ENCODE measurements around the gene SNX20.

The SNX20 gene

GRCh38 chr16:50670476-50670875 lies 10.6 kb downstream of the SNX20 start:
- H3K4me1 Mint-ChIP-seq, result peaks cover 23% of the 10 kb centered on the region
- TF ChIP-seq CTCF (IDR thresholded peaks at IDR 0.05; ENCODE audit: unreplicated experiment in 3 of 3), result no peak
- no peak overlapping the region for H3K4me3 Mint-ChIP-seq
- H3K27me3 Mint-ChIP-seq (ENCODE audit: low read depth), result peaks cover 5% of the 10 kb centered on the region
- no peak overlapping the region for H3K27ac Mint-ChIP-seq
- H3K9me3 Mint-ChIP-seq, result peaks cover 17% of the 10 kb centered on the region
- H3K36me3 Mint-ChIP-seq (ENCODE audit: low read depth), result peaks cover 16% of the 10 kb centered on the region

- peaks cover 5% of the 10 kb centered on the region for H3K27me3 Mint-ChIP-seq (ENCODE audit: low read depth)
- H3K27ac Mint-ChIP-seq, result no peak overlapping the region
- H3K9me3 Mint-ChIP-seq, result peaks cover 20% of the 10 kb centered on the region
- H3K4me3 Mint-ChIP-seq, result no peak overlapping the region
- peaks cover 27% of the 10 kb centered on the region for H3K4me1 Mint-ChIP-seq
- no peak for TF ChIP-seq CTCF (IDR thresholded peaks at IDR 0.05; ENCODE audit: unreplicated experiment in 3 of 3)
- peaks cover 16% of the 10 kb centered on the region for H3K36me3 Mint-ChIP-seq (ENCODE audit: low read depth)
Measured at GRCh38 chr16:50669741-50670140, 11.4 kb downstream of the SNX20 start.

GRCh38 chr16:50668368-50669008 lies 12.6 kb downstream of the SNX20 start:
- Mint-ChIP-seq H3K36me3 (ENCODE audit: low read depth) (peaks cover 13% of the 10 kb centered on the region), H3K4me1 (peaks cover 27% of the 10 kb centered on the region), H3K27ac (peak overlapping the region; percentile 57 to 77 (median 75)), H3K9me3 (peaks cover 19% of the 10 kb centered on the region), H3K4me3 (peak overlapping the region in 1 of 3 experiments; percentile 2), H3K27me3 (ENCODE audit: low read depth) (peaks cover 5% of the 10 kb centered on the region)
- no peak for TF ChIP-seq CTCF (IDR thresholded peaks at IDR 0.05; ENCODE audit: unreplicated experiment in 3 of 3)

GRCh38 chr16:50667497-50668367 lies 13.4 kb downstream of the SNX20 start:
- Mint-ChIP-seq H3K4me3 (peak overlapping the region in 1 of 3 experiments; percentile 2), H3K4me1 (peaks cover 27% of the 10 kb centered on the region), H3K36me3 (ENCODE audit: low read depth) (peaks cover 13% of the 10 kb centered on the region), H3K9me3 (peaks cover 18% of the 10 kb centered on the region), H3K27me3 (ENCODE audit: low read depth) (peaks cover 5% of the 10 kb centered on the region), H3K27ac (peak overlapping the region; percentile 57 to 77 (median 75))
- TF ChIP-seq CTCF (IDR thresholded peaks at IDR 0.05; ENCODE audit: unreplicated experiment in 3 of 3), result no peak

- Mint-ChIP-seq H3K4me3 (no peak overlapping the region), H3K9me3 (peaks cover 10% of the 10 kb centered on the region), H3K4me1 (peaks cover 27% of the 10 kb centered on the region), H3K36me3 (ENCODE audit: low read depth) (peaks cover 8% of the 10 kb centered on the region), H3K27ac (peak overlapping the region in 2 of 3 experiments; percentile 57 to 58), H3K27me3 (ENCODE audit: low read depth) (peaks cover 5% of the 10 kb centered on the region)
- TF ChIP-seq CTCF (IDR thresholded peaks at IDR 0.05; ENCODE audit: unreplicated experiment in 3 of 3), result no peak
Measured at GRCh38 chr16:50666658-50667496, 14.2 kb downstream of the SNX20 start.
